Suprapubic skin (tissue), 3 donors: ENCODE data around the gene LRRC18.

ENCODE experiments used
- EP300 ChIP-seq: sonication (generic); formaldehyde crosslinking; IDR thresholded peaks from one replicate; pipeline ENCODE4 v1.6.1; 2017; ENCODE audit warnings: antibody characterized with exemption
- TF ChIP-seq, protein P1 (sequence below), 2 donors: fragments of 200-600 bp in 1 of 2; fragments of 450-650 bp in 1 of 2; sonication (generic) in 1 of 2; IDR thresholded peaks; one replicate each; pipeline ENCODE4 v1.5.1; 2016 to 2019; ENCODE audit warnings: antibody characterized with exemption in 2 of 2, mild to moderate bottlenecking in 1 of 2, moderate library complexity in 1 of 2

DNA sequence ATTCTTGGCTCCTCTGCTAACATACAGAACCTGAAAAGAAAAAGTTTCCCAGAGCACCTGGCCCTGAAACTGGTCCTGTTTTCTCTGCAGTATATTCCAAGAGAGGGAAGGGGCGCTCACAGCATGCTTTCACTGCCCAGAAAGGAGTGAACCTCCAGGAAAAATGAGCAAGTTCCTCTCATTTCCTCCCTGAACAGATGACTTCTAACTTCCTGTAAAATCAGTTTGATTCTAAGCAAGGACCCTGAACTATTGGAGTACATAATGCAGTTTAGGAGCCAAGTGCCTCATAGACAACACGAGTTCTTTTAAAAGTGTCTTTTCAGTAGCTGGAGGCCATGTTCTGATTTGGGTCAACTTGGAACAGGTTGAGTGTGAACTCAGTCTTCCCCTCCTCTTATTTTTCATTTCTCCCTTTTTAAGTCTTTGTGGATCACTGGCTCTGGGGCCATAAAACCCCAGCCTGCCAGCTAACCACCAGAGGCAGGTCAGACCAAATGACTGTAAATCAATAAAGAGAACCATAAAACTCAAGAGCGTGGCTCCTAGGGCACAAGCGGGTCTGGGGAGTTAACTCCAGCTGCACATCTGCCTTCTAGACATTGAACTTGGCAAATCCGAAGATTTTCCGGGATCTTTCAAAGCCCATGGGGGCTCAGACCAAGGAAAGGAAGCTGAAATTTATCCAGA lies 5.9 kb upstream of the LRRC18 start:
- no peak for TF ChIP-seq EP300
- TF ChIP-seq, protein P1, sequence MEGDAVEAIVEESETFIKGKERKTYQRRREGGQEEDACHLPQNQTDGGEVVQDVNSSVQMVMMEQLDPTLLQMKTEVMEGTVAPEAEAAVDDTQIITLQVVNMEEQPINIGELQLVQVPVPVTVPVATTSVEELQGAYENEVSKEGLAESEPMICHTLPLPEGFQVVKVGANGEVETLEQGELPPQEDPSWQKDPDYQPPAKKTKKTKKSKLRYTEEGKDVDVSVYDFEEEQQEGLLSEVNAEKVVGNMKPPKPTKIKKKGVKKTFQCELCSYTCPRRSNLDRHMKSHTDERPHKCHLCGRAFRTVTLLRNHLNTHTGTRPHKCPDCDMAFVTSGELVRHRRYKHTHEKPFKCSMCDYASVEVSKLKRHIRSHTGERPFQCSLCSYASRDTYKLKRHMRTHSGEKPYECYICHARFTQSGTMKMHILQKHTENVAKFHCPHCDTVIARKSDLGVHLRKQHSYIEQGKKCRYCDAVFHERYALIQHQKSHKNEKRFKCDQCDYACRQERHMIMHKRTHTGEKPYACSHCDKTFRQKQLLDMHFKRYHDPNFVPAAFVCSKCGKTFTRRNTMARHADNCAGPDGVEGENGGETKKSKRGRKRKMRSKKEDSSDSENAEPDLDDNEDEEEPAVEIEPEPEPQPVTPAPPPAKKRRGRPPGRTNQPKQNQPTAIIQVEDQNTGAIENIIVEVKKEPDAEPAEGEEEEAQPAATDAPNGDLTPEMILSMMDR (IDR thresholded peaks at IDR 0.05) = no peak
